ENCODE results near the gene TIAM2. TPM values are rescaled to one million over a fixed set of nuclear protein-coding genes. Genes with fewer than 3 reads are reported as not detected.

TIAM2 gene
- total and polyA plus RNA-seq, 9 donors, result 9.1 to 15.6 (median 10.3) TPM

GRCh38 chr6:154996841-154997311, 1.8 kb downstream of the TIAM2 start:
- H3K27ac ChIP-seq, result no peak overlapping the region
- no peak for DNase-seq
- no peaks in the 10 kb centered on the region for H3K36me3 ChIP-seq
- H3K4me1 ChIP-seq (ENCODE audit: insufficient read depth), result peaks cover 2% of the 10 kb centered on the region
- intact Hi-C loops (cut with DNase I), result no loop called here
- H3K27me3 ChIP-seq, result no peaks in the 10 kb centered on the region
- no peak for TF ChIP-seq CTCF (IDR thresholded peaks at IDR 0.05)
- TF ChIP-seq EP300 (IDR thresholded peaks at IDR 0.05), result no peak
- no peak for TF ChIP-seq POLR2A (IDR thresholded peaks at IDR 0.05)
- no peaks in the 10 kb centered on the region for H3K9me3 ChIP-seq
- 93 to 94% (median 94%) methylated on average over 5 of the region's 5 CpGs for WGBS, 3 donors
- no peak overlapping the region for H3K4me3 ChIP-seq

GRCh38 chr6:154998855-154999254, 3.7 kb downstream of the TIAM2 start:
- 90 to 96% (median 96%) methylated on average over 2 of the region's 2 CpGs for WGBS, 3 donors
- Histone ChIP-seq H3K4me3 (no peak overlapping the region), H3K27me3 (no peaks in the 10 kb centered on the region), H3K9me3 (no peaks in the 10 kb centered on the region), H3K4me1 (ENCODE audit: insufficient read depth) (peaks cover 2% of the 10 kb centered on the region), H3K36me3 (no peaks in the 10 kb centered on the region), H3K27ac (no peak overlapping the region)
- no peak for DNase-seq
- intact Hi-C loops (cut with DNase I), result no loop called here
- no peak for TF ChIP-seq EP300 (IDR thresholded peaks at IDR 0.05)
- TF ChIP-seq POLR2A (IDR thresholded peaks at IDR 0.05), result no peak
- TF ChIP-seq CTCF (IDR thresholded peaks at IDR 0.05), result no peak

- intact Hi-C loops (cut with DNase I), result no loop called here
- DNase-seq, result no peak
- WGBS, 3 donors, result 76 to 82% (median 79%) methylated on average over 5 of the region's 5 CpGs
- Histone ChIP-seq H3K27ac (no peak overlapping the region), H3K27me3 (no peaks in the 10 kb centered on the region), H3K9me3 (no peaks in the 10 kb centered on the region), H3K4me1 (ENCODE audit: insufficient read depth) (no peaks in the 10 kb centered on the region), H3K4me3 (no peak overlapping the region), H3K36me3 (no peaks in the 10 kb centered on the region)
- TF ChIP-seq POLR2A (IDR thresholded peaks at IDR 0.05), result no peak
- no peak for TF ChIP-seq EP300 (IDR thresholded peaks at IDR 0.05)
- no peak for TF ChIP-seq CTCF (IDR thresholded peaks at IDR 0.05)
Observed at GRCh38 chr6:155001482-155001881, 6.4 kb downstream of the TIAM2 start.

GRCh38 chr6:155001934-155002333, 6.8 kb downstream of the TIAM2 start:
- TF ChIP-seq EP300 (IDR thresholded peaks at IDR 0.05) (no peak), POLR2A (IDR thresholded peaks at IDR 0.05) (no peak), CTCF (IDR thresholded peaks at IDR 0.05) (no peak)
- no peak overlapping the region for H3K4me3 ChIP-seq
- H3K9me3 ChIP-seq, result no peaks in the 10 kb centered on the region
- H3K27me3 ChIP-seq, result no peaks in the 10 kb centered on the region
- intact Hi-C loops (cut with DNase I), result no loop called here
- no peak for DNase-seq
- WGBS, 3 donors, result 72 to 89% (median 78%) methylated on average over 4 of the region's 4 CpGs
- H3K4me1 ChIP-seq (ENCODE audit: insufficient read depth), result no peaks in the 10 kb centered on the region
- H3K27ac ChIP-seq, result no peak overlapping the region
- H3K36me3 ChIP-seq, result no peaks in the 10 kb centered on the region

All from ovary (tissue), 9 donors.